GM12878 (cell line): Measurements from ENCODE around the gene NCBP1. TPM values are rescaled to one million over a fixed set of nuclear protein-coding genes. Genes with fewer than 3 reads are reported as not detected.
A peak's percentile ranks its signal among the peaks of the same experiment; 100 is the strongest.

Source experiments
- ATAC-seq: fragments of 200-7000 bp; cut with Tn5 transposase; 3 replicates; pipeline ENCODE4 v1.9.1; 2020; ENCODE audit warnings: mild to moderate bottlenecking, moderate library complexity
- BruUV-seq: library from RNA; stranded (reverse); fragments of 400-500 nt; replicated peaks from 2 replicates; lab custom pipeline; 2021; lab: Mats Ljungman, UMichigan
- CTCF ChIA-PET: fragments of 300-600 bp; sonication (Branson Sonifier 250); formaldehyde crosslinking; extraction: SDS; loops from one replicate; lab custom pipeline; 2021; ENCODE audit warnings: inconsistent platforms; lab: Yijun Ruan, JAX
- POLR2A ChIA-PET: fragments of 350-600 bp; formaldehyde crosslinking; extraction: SDS; loops from one replicate; lab custom pipeline; 2021; ENCODE audit warnings: inconsistent platforms; lab: Charles Lee
- RAD21 ChIA-PET: fragments of 300-600 bp; sonication (Branson Sonifier 250); formaldehyde crosslinking; loops from one replicate; lab custom pipeline; 2023; ENCODE audit warnings: antibody characterized with exemption; ENCODE audit not compliant: unreplicated experiment; lab: Charles Lee
- SMC1A ChIA-PET: fragments of 300-600 bp; sonication (Branson Sonifier 250); formaldehyde crosslinking; loops from one replicate; lab custom pipeline; 2023; ENCODE audit not compliant: unreplicated experiment, uncharacterized antibody; lab: Charles Lee
- DNase-seq: peaks from one replicate; pipeline ENCODE4 v3.0.0-alpha.2; 2011; ENCODE audit warnings: low read depth, low spot score
- FAIRE-seq: peaks from 3 replicates; lab custom pipeline; 2011; peaks lifted over from hg19 to GRCh38; lab: Jason Lieb, UNC
- H2AFZ ChIP-seq: 2 replicates; pipeline ENCODE4 v1.6.0; 2011; ENCODE audit warnings: low read depth, low read length, control low read depth; ENCODE audit not compliant: control insufficient read depth
- H3K27ac ChIP-seq: 2 replicates; pipeline ENCODE4 v1.5.1; 2011; ENCODE audit warnings: control low read depth; ENCODE audit not compliant: control insufficient read depth, insufficient read depth
- H3K27me3 ChIP-seq, 2 experiments: replicated peaks in 1 of 2; 2 replicates each; pipeline versions ENCODE4 v1.6.0 to v1.6.1; 2011; ENCODE audit warnings: low read length in 1 of 2; ENCODE audit not compliant: control insufficient read depth in 2 of 2, insufficient read depth in 2 of 2
- H3K36me3 ChIP-seq, 2 experiments: 2 replicates each; pipeline ENCODE4 v1.5.1; 2011; ENCODE audit warnings: low read length in 1 of 2; ENCODE audit not compliant: control insufficient read depth in 2 of 2, insufficient read depth in 2 of 2
- H3K4me1 ChIP-seq: 2 replicates; pipeline ENCODE4 v1.6.1; 2011; ENCODE audit warnings: mild to moderate bottlenecking, low read length, moderate library complexity, mixed read lengths; ENCODE audit not compliant: control insufficient read depth, insufficient read depth
- H3K4me2 ChIP-seq: 2 replicates; pipeline ENCODE4 v1.6.0; 2011; ENCODE audit warnings: control low read depth; ENCODE audit not compliant: control insufficient read depth, insufficient read depth
- H3K4me3 ChIP-seq: fragments of 200-600 bp; sonication (generic); 2 replicates; pipeline ENCODE4 v1.5.1; 2016
- H3K79me2 ChIP-seq: 2 replicates; pipeline ENCODE4 v1.6.0; 2011; ENCODE audit warnings: low read length; ENCODE audit not compliant: control insufficient read depth, insufficient read depth
- H3K9ac ChIP-seq: 2 replicates; pipeline ENCODE4 v1.8.0; 2011; ENCODE audit warnings: low read length, control low read depth, mixed read lengths; ENCODE audit not compliant: control insufficient read depth, insufficient read depth
- H3K9me3 ChIP-seq: replicated peaks from 3 replicates; pipeline ENCODE4 v1.5.1; 2011; ENCODE audit warnings: mild to moderate bottlenecking, low read length; ENCODE audit not compliant: control insufficient read depth, insufficient read depth
- H4K20me1 ChIP-seq: 2 replicates; pipeline ENCODE4 v1.6.0; 2011; ENCODE audit not compliant: control insufficient read depth, insufficient read depth
- KDM1A ChIP-seq: fragments of 200-600 bp; sonication (generic); IDR thresholded peaks from 2 replicates; pipeline ENCODE4 v1.6.1; 2016; ENCODE audit warnings: borderline replicate concordance
- MLLT1 ChIP-seq: fragments of 450-650 bp; IDR thresholded peaks from 2 replicates; pipeline ENCODE4 v1.6.1; 2016; ENCODE audit warnings: mild to moderate bottlenecking
- WGBS: methylation state at CpG from one replicate; pipeline ENCODE4 v1.1.6; 2016; ENCODE audit warnings: low lambda C conversion rate; ENCODE audit not compliant: insufficient replicate concordance, insufficient coverage; ENCODE audit errors: missing lambda C conversion rate; 5-methylcytosine and 5-hydroxymethylcytosine counted together
- in situ Hi-C: fragments of 300-500 bp; cut with MboI; formaldehyde crosslinking; loops from 9 replicates; pipeline ENCODE4 v1.14.3; 2018; ENCODE audit warnings: mixed read lengths
- intact Hi-C: fragments of 100-400 bp; cut with micrococcal nuclease; formaldehyde crosslinking; loops from one replicate; pipeline ENCODE4 v1.14.2; 2022; ENCODE audit not compliant: unreplicated experiment
- polyA plus RNA-seq, 11 experiments: library from polyadenylated mRNA; depleted of rRNA in 4 of 11; unstranded in 6 of 11; stranded (reverse) in 5 of 11; fragments of >200 nt; fragmentation: Nextera tagmentation in 4 of 11; fragmentation: Illumina TruSeq in 1 of 11; extraction: Ambion mirVana in 4 of 11; extraction: Trizol in 1 of 11; gene quantifications; 1 replicate in 1 of 11; 2 replicates in 10 of 11; pipeline versions ENCODE4 v1.2.1 to v1.2.3, GENCODE V29; 2011 to 2016; ENCODE audit warnings: inconsistent platforms in 2 of 11, missing spikeins in 2 of 11, low read depth in 1 of 11
- total RNA-seq, 4 experiments: library from RNA; depleted of rRNA in 3 of 4; stranded (reverse); fragments of >200 nt in 3 of 4; fragmentation: Illumina TruSeq in 1 of 4; extraction: Trizol in 1 of 4; gene quantifications; 2 replicates each; pipeline versions ENCODE4 v1.2.1 to v1.2.3, GENCODE V29; 2013 to 2021

Gene NCBP1
- total and polyA plus RNA-seq, 10 of the 15 experiments (the other 5 are each of a cell fraction or from before 2014, with no cell fraction given), result 14.7 to 70.9 (median 36.0) TPM

GRCh38 chr9:97695995-97696802 is 62.6 kb downstream of the NCBP1 start:
- Histone ChIP-seq H2AFZ (peak overlapping the region; percentile 82), H3K4me1 (peaks cover 18% of the 10 kb centered on the region), H3K27ac (peak overlapping the region; percentile 85), H3K36me3 (no peaks in the 10 kb centered on the region), H3K9ac (peak overlapping the region; percentile 84), H3K4me3 (peak overlapping the region; percentile 92), H3K9me3 (no peaks in the 10 kb centered on the region), H3K4me2 (peak overlapping the region; percentile 69), H3K79me2 (peaks cover 35% of the 10 kb centered on the region), H3K27me3 (no peaks in the 10 kb centered on the region), H4K20me1 (no peaks in the 10 kb centered on the region)
- ATAC-seq, result peak; percentile 19
- intact Hi-C loops (no loop called here), in situ Hi-C loops (no loop called here)
- FAIRE-seq, result no peak
- BruUV-seq, result no TSS peak
- TF ChIP-seq MLLT1 (0 out of 2 replicates have a peak, but pooled peaks have one; percentile 22), KDM1A (no peak)
- RAD21 ChIA-PET, result interaction anchor here (0.6 to 1.8 kb wide), 5 partner anchors 8 to 227 kb away, joined by 3 to 6 read pairs (median 3); partner anchors contain the start of genes NCBP1, TRMO and TSTD2
- POLR2A ChIA-PET, result interaction anchor here (0.6 to 5.0 kb wide), 9 partner anchors 8 to 402 kb away, joined by 3 to 22 read pairs (median 4); partner anchors contain the start of genes NCBP1 and TSTD2
- SMC1A ChIA-PET, result interaction anchor here (0.6 to 1.7 kb wide), 12 partner anchors 9 to 204 kb away, joined by 3 to 8 read pairs (median 4); partner anchors contain the start of gene TSTD2
- CTCF ChIA-PET, result interaction anchor here (1.0 to 3.8 kb wide), 9 partner anchors 10 to 226 kb away, joined by 3 to 13 read pairs (median 4); partner anchors contain the start of gene TRMO
- 21% methylated on average over 9 of the region's 9 CpGs for WGBS
- DNase-seq, result no peak
